A673 (cell line): Measurements from ENCODE around the gene RTEL1.

ENCODE experiments used
- CTCF ChIP-seq: fragments of 300-800, 200-600 bp; sonication (generic); conservative IDR thresholded peaks from 2 replicates; pipeline ENCODE4 v1.5.1; 2017; ENCODE audit warnings: low read depth, mild to moderate bottlenecking, antibody characterized with exemption, low read length, moderate library complexity, mixed read lengths
- EZH2 ChIP-seq: fragments of 200-600 bp; sonication (generic); IDR thresholded peaks from 2 replicates; pipeline ENCODE4 v1.6.1; 2017; ENCODE audit warnings: borderline replicate concordance, low read depth, mild to moderate bottlenecking, mixed read lengths, antibody characterized with exemption, low read length; ENCODE audit not compliant: poor library complexity, severe bottlenecking

- no peak for TF ChIP-seq EZH2
- TF ChIP-seq CTCF: no peak
These were observed 48.0 kb downstream of the RTEL1 start for GRCh38 chr20:63706027-63706695.
